AG04450 (cell line): ENCODE results near the gene MSRB3. TPM values are rescaled to one million over a fixed set of nuclear protein-coding genes. Genes with fewer than 3 reads are reported as not detected.

ENCODE experiments used
- CTCF ChIA-PET: fragments of 300-600, 350-600 bp; formaldehyde crosslinking; extraction: SDS; loops from one replicate; lab custom pipeline; 2022; ENCODE audit warnings: antibody characterized with exemption, inconsistent platforms; lab: Charles Lee
- POLR2A ChIA-PET: fragments of 350-600 bp; formaldehyde crosslinking; extraction: SDS; loops from one replicate; lab custom pipeline; 2021; ENCODE audit warnings: antibody characterized with exemption, inconsistent platforms; lab: Yijun Ruan, JAX
- DNase-seq: peaks from one replicate; pipeline ENCODE4 v3.0.0-alpha.2; 2011; ENCODE audit warnings: low read depth, low spot score
- H3K27ac ChIP-seq: one replicate; pipeline ENCODE4 v1.5.1; 2012; ENCODE audit warnings: low read depth, low read length, control low read depth
- H3K27me3 ChIP-seq: one replicate; pipeline ENCODE4 v1.6.0; 2012; ENCODE audit warnings: low read length; ENCODE audit not compliant: control insufficient read depth, insufficient read depth
- H3K4me3 ChIP-seq: 2 replicates; pipeline ENCODE4 v1.5.1; 2011; ENCODE audit warnings: mild to moderate bottlenecking, low read depth, low read length, control low read depth
- H3K9me3 ChIP-seq: 2 replicates; pipeline ENCODE4 v1.5.1; 2012; ENCODE audit warnings: low read length; ENCODE audit not compliant: control insufficient read depth, insufficient read depth
- CTCF ChIP-seq: IDR thresholded peaks from 2 replicates; pipeline ENCODE4 v1.5.1; 2011; ENCODE audit warnings: low read depth, low read length, control low read depth, inconsistent platforms
- polyA plus RNA-seq: library from polyadenylated mRNA; depleted of rRNA; stranded (reverse); fragments of >200 nt; gene quantifications from 2 replicates; pipeline ENCODE4 v1.2.3, GENCODE V29; 2011

MSRB3 gene
- polyA plus RNA-seq, 1 experiment = 75.6 TPM

GRCh38 chr12:65392491-65392890 is 114.0 kb downstream of the MSRB3 start:
- ChIA-PET CTCF (interaction anchor here (0.5 to 0.6 kb wide), 2 partner anchors 53 to 1016 kb away, joined by 3 read pairs; no protein-coding TSS in a partner anchor), POLR2A (no interaction called here)
- TF ChIP-seq CTCF = no peak
- no peak overlapping the region for H3K27ac ChIP-seq
- H3K9me3 ChIP-seq = peaks cover 2% of the 10 kb centered on the region; the same call in 1 of the 2 replicates
- no peak overlapping the region for H3K4me3 ChIP-seq
- no peaks in the 10 kb centered on the region for H3K27me3 ChIP-seq
- DNase-seq = no peak

GRCh38 chr12:65403188-65403587 is 124.7 kb downstream of the MSRB3 start:
- Histone ChIP-seq H3K4me3 (no peak overlapping the region), H3K27me3 (no peaks in the 10 kb centered on the region), H3K9me3 (peaks cover 9% of the 10 kb centered on the region; the same call in 1 of the 2 replicates), H3K27ac (no peak overlapping the region)
- ChIA-PET CTCF (no interaction called here), POLR2A (no interaction called here)
- DNase-seq = no peak
- no peak for TF ChIP-seq CTCF

GRCh38 chr12:65407388-65408149 is 129.1 kb downstream of the MSRB3 start:
- no peak overlapping the region for H3K4me3 ChIP-seq
- no peak overlapping the region for H3K27ac ChIP-seq
- TF ChIP-seq CTCF = no peak
- H3K9me3 ChIP-seq = peaks cover 8% of the 10 kb centered on the region; the same call in 1 of the 2 replicates
- DNase-seq = no peak
- CTCF ChIA-PET = interaction anchor here (1.1 kb wide), 1 partner anchor 149 kb away, joined by 3 read pairs; no protein-coding TSS in a partner anchor
- H3K27me3 ChIP-seq = no peaks in the 10 kb centered on the region
- POLR2A ChIA-PET = no interaction called here

GRCh38 chr12:65408441-65408840 is 130.0 kb downstream of the MSRB3 start:
- no peaks in the 10 kb centered on the region for H3K27me3 ChIP-seq
- ChIA-PET CTCF (no interaction called here), POLR2A (no interaction called here)
- DNase-seq = no peak
- no peak overlapping the region for H3K27ac ChIP-seq
- no peak for TF ChIP-seq CTCF
- no peak overlapping the region for H3K4me3 ChIP-seq
- H3K9me3 ChIP-seq = no peaks in the 10 kb centered on the region

GRCh38 chr12:65409726-65410125 is 131.2 kb downstream of the MSRB3 start:
- Histone ChIP-seq H3K9me3 (no peaks in the 10 kb centered on the region), H3K4me3 (no peak overlapping the region), H3K27ac (no peak overlapping the region), H3K27me3 (no peaks in the 10 kb centered on the region)
- ChIA-PET CTCF (interaction anchor here (1.4 kb wide), 1 partner anchor 36 kb away, joined by 4 read pairs; no protein-coding TSS in a partner anchor), POLR2A (no interaction called here)
- no peak for DNase-seq
- no peak for TF ChIP-seq CTCF
